ENCODE measurements around the gene SLN.

- TF ChIP-seq CTCF (conservative IDR thresholded peaks at IDR 0.05 in 1 of 2, IDR thresholded peaks at IDR 0.05 in 1 of 2; ENCODE audit: low read depth in 1 of 2, low read length in 2 of 2) (no peak), EZH2 (IDR thresholded peaks at IDR 0.05; ENCODE audit: low read length, missing control alignments) (no peak)
Observed at GRCh38 chr11:107747622-107748021, 35.8 kb upstream of the SLN start.
